GM23338 (cell line): ENCODE data around the gene GHRH. TPM values are rescaled to one million over a fixed set of nuclear protein-coding genes. Genes with fewer than 3 reads are reported as not detected.

Experiments used
- ATAC-seq: fragments of 200-7000 bp; cut with Tn5 transposase; 3 replicates; pipeline ENCODE4 v1.9.1; 2020
- DNase-seq: peaks from one replicate; pipeline ENCODE4 v3.0.0-alpha.2; 2015; ENCODE audit warnings: low spot score
- H2AFZ ChIP-seq: fragments of 200-600 bp; sonication (generic); 2 replicates; pipeline ENCODE4 v1.8.0; 2016; ENCODE audit warnings: antibody characterized with exemption, mild to moderate bottlenecking, moderate library complexity
- H3F3A ChIP-seq: fragments of 200-600 bp; sonication (generic); replicated peaks from 2 replicates; pipeline ENCODE4 v1.8.0; 2017; ENCODE audit warnings: antibody characterized with exemption, mixed run types, low read depth
- H3K27ac ChIP-seq: fragments of 200-600 bp; sonication (generic); 2 replicates; pipeline ENCODE4 v1.6.1; 2016; ENCODE audit warnings: low read depth
- H3K27me3 ChIP-seq: fragments of 200-600 bp; sonication (generic); 2 replicates; pipeline ENCODE4 v1.8.0; 2016; ENCODE audit warnings: mild to moderate bottlenecking, mixed run types, moderate library complexity; ENCODE audit not compliant: insufficient read depth
- H3K36me3 ChIP-seq: fragments of 200-600 bp; sonication (generic); 2 replicates; pipeline ENCODE4 v1.8.0; 2016; ENCODE audit warnings: mild to moderate bottlenecking; ENCODE audit not compliant: insufficient read depth
- H3K4me1 ChIP-seq: fragments of 200-600 bp; sonication (generic); 2 replicates; pipeline ENCODE4 v1.8.0; 2016; ENCODE audit warnings: mild to moderate bottlenecking, moderate library complexity; ENCODE audit not compliant: insufficient read depth
- H3K4me2 ChIP-seq: fragments of 200-600 bp; sonication (generic); 2 replicates; pipeline ENCODE4 v1.7.1; 2017; ENCODE audit warnings: mixed run types
- H3K4me3 ChIP-seq: fragments of 200-600 bp; sonication (generic); 2 replicates; pipeline ENCODE4 v1.6.1; 2016; ENCODE audit warnings: mixed run types
- H3K79me2 ChIP-seq: fragments of 200-600 bp; sonication (generic); replicated peaks from 2 replicates; pipeline ENCODE4 v1.8.0; 2017; ENCODE audit warnings: mild to moderate bottlenecking; ENCODE audit not compliant: insufficient read depth
- H3K9me2 ChIP-seq: fragments of 200-600 bp; sonication (generic); 2 replicates; pipeline ENCODE4 v1.8.0; 2017; ENCODE audit not compliant: insufficient read depth
- H4K20me1 ChIP-seq: fragments of 200-600 bp; sonication (generic); replicated peaks from 2 replicates; pipeline ENCODE4 v1.8.0; 2017; ENCODE audit warnings: mild to moderate bottlenecking; ENCODE audit not compliant: insufficient read depth
- H3K27ac Mint-ChIP-seq: 2 replicates; pipeline ENCODE4 v1.8.0; 2020; ENCODE audit warnings: inconsistent platforms, mild to moderate bottlenecking, moderate library complexity, mixed read lengths
- H3K27me3 Mint-ChIP-seq: 3 replicates; pipeline ENCODE4 v1.8.0; 2022; ENCODE audit warnings: low read depth, mild to moderate bottlenecking, moderate library complexity, mixed read lengths, inconsistent platforms; ENCODE audit not compliant: insufficient read depth, poor library complexity
- H3K36me3 Mint-ChIP-seq: 3 replicates; pipeline ENCODE4 v1.8.0; 2021; ENCODE audit warnings: low read depth, mild to moderate bottlenecking, inconsistent platforms, moderate library complexity, mixed read lengths
- H3K4me1 Mint-ChIP-seq: 3 replicates; pipeline ENCODE4 v1.8.0; 2020; ENCODE audit warnings: mild to moderate bottlenecking, inconsistent platforms, mixed read lengths
- H3K4me3 Mint-ChIP-seq: 3 replicates; pipeline ENCODE4 v1.8.0; 2021; ENCODE audit warnings: moderate library complexity, mild to moderate bottlenecking, inconsistent platforms, mixed read lengths
- H3K9me3 Mint-ChIP-seq: 3 replicates; pipeline ENCODE4 v1.8.0; 2020; ENCODE audit warnings: moderate library complexity, mild to moderate bottlenecking, inconsistent platforms, mixed read lengths
- CREB1 ChIP-seq: fragments of 250-450 bp; sonication (Bioruptor Pico); IDR thresholded peaks from 2 replicates; pipeline ENCODE4 v1.5.0; 2020; ENCODE audit warnings: low read depth, mild to moderate bottlenecking, moderate library complexity
- CTCF ChIP-seq, 2 experiments: fragments of 200-600 bp in 1 of 2; sonication (generic) in 1 of 2; conservative IDR thresholded peaks; 2 replicates each; pipeline versions ENCODE4 v1.5.1 to v1.6.1; 2016 to 2017; ENCODE audit warnings: antibody characterized with exemption in 2 of 2, low read depth in 2 of 2, mild to moderate bottlenecking in 2 of 2, moderate library complexity in 1 of 2
- EZH2 ChIP-seq: fragments of 200-600 bp; sonication (generic); IDR thresholded peaks from one replicate; pipeline ENCODE4 v1.8.0; 2017; ENCODE audit warnings: antibody characterized with exemption, mild to moderate bottlenecking, low read depth; ENCODE audit not compliant: unreplicated experiment
- JUNB ChIP-seq: IDR thresholded peaks from one replicate; pipeline ENCODE4 v1.6.1; 2016; ENCODE audit warnings: antibody characterized with exemption; ENCODE audit not compliant: unreplicated experiment
- NANOG ChIP-seq: IDR thresholded peaks from 2 replicates; pipeline ENCODE4 v1.6.1; 2016; ENCODE audit warnings: antibody characterized with exemption, borderline replicate concordance
- REST ChIP-seq: IDR thresholded peaks from one replicate; pipeline ENCODE4 v1.6.1; 2018; ENCODE audit warnings: antibody characterized with exemption; ENCODE audit not compliant: unreplicated experiment
- STAT1 ChIP-seq: IDR thresholded peaks from one replicate; pipeline ENCODE4 v1.6.1; 2016; ENCODE audit warnings: antibody characterized with exemption; ENCODE audit not compliant: unreplicated experiment
- ZNF114 ChIP-seq: fragments of 250-450 bp; sonication (Bioruptor Pico); IDR thresholded peaks from 2 replicates; pipeline ENCODE4 v1.5.0; 2020; ENCODE audit warnings: mild to moderate bottlenecking, moderate library complexity
- polyA plus RNA-seq: library from polyadenylated mRNA; unstranded; fragments of >200 nt; fragmentation: Nextera tagmentation; extraction: Ambion mirVana; gene quantifications from 2 replicates; pipeline ENCODE4 v1.2.1, GENCODE V29; 2016
- total RNA-seq: library from RNA; depleted of rRNA; stranded (reverse); fragments of >200 nt; shearing (Covaris generic); gene quantifications from 2 replicates; pipeline ENCODE4 v1.2.3, GENCODE V29; 2014

The GHRH gene
- total and polyA plus RNA-seq, 2 experiments from 2014 or later, result 0.40 TPM; not detected in 1

- Histone ChIP-seq H3K79me2 (peaks cover 7% of the 10 kb centered on the region; the same call in 1 of the 2 replicates), H3K27me3 (no peaks in the 10 kb centered on the region), H3K4me2 (peak overlapping the region; percentile 61), H3K4me1 (peaks cover 33% of the 10 kb centered on the region), H3K9me2 (no peaks in the 10 kb centered on the region), H4K20me1 (peaks cover 29% of the 10 kb centered on the region), H2AFZ (no peak overlapping the region), H3K4me3 (no peak overlapping the region), H3K27ac (peak overlapping the region; percentile 94), H3F3A (peaks cover 11% of the 10 kb centered on the region; the same call in 1 of the 2 replicates), H3K36me3 (peaks cover 80% of the 10 kb centered on the region)
- Mint-ChIP-seq H3K9me3 (no peaks in the 10 kb centered on the region), H3K27me3 (peaks cover 3% of the 10 kb centered on the region), H3K4me3 (no peak overlapping the region; the same call in 2 of the 3 replicates), H3K4me1 (peaks cover 42% of the 10 kb centered on the region), H3K27ac (peak overlapping the region; percentile 83), H3K36me3 (peaks cover 97% of the 10 kb centered on the region)
- TF ChIP-seq NANOG (no peak), EZH2 (no peak), CTCF (conservative IDR thresholded peaks at IDR 0.05; ENCODE audit: low read depth in 2 of 2) (no peak), ZNF114 (no peak), STAT1 (no peak)
- ATAC-seq (peak; percentile 15; the same call in 1 of the 3 replicates), DNase-seq (no peak)
Observed at GRCh38 chr20:37228656-37229055, 33.0 kb downstream of the GHRH start.

GRCh38 chr20:37228082-37228481 is 33.5 kb downstream of the GHRH start:
- Histone ChIP-seq H3K9me2 (no peaks in the 10 kb centered on the region), H3F3A (peaks cover 11% of the 10 kb centered on the region; the same call in 1 of the 2 replicates), H3K27me3 (no peaks in the 10 kb centered on the region), H3K4me1 (peaks cover 33% of the 10 kb centered on the region), H3K36me3 (peaks cover 80% of the 10 kb centered on the region), H3K4me3 (no peak overlapping the region), H2AFZ (no peak overlapping the region), H3K79me2 (peaks cover 11% of the 10 kb centered on the region), H4K20me1 (peaks cover 25% of the 10 kb centered on the region), H3K27ac (peak overlapping the region; percentile 94), H3K4me2 (peak overlapping the region; percentile 61)
- H3K4me1 Mint-ChIP-seq, result peaks cover 42% of the 10 kb centered on the region
- no peaks in the 10 kb centered on the region for H3K9me3 Mint-ChIP-seq
- no peak overlapping the region for H3K4me3 Mint-ChIP-seq
- H3K27me3 Mint-ChIP-seq, result peaks cover 3% of the 10 kb centered on the region
- no peak for DNase-seq
- peak overlapping the region; percentile 83 for H3K27ac Mint-ChIP-seq
- peaks cover 96% of the 10 kb centered on the region for H3K36me3 Mint-ChIP-seq
- ATAC-seq, result no peak
- TF ChIP-seq NANOG (no peak), REST (no peak), ZNF114 (no peak), CREB1 (CRISPR knock-in tag) (no peak), CTCF (conservative IDR thresholded peaks at IDR 0.05; ENCODE audit: low read depth in 2 of 2) (no peak), JUNB (no peak)
